T-helper 1 cell treated with Interleukin-12 subunit alpha and Interleukin-12 subunit beta and Interleukin-4 antibody, amounts not matched to agents 30 μg/mL and 1 μg/mL, for 36 hours (primary cell): Measurements from ENCODE around the gene CLIC3.

Source experiments
- H3K27ac Mint-ChIP-seq: one replicate; pipeline ENCODE4 v1.8.0; 2021; ENCODE audit warnings: mild to moderate bottlenecking, mixed read lengths
- H3K27me3 Mint-ChIP-seq: one replicate; pipeline ENCODE4 v1.8.0; 2021; ENCODE audit warnings: low read depth, mixed read lengths
- H3K36me3 Mint-ChIP-seq: one replicate; pipeline ENCODE4 v1.8.0; 2021; ENCODE audit warnings: low read depth, mixed read lengths
- H3K4me1 Mint-ChIP-seq: one replicate; pipeline ENCODE4 v1.8.0; 2021; ENCODE audit warnings: low read depth, mixed read lengths
- H3K4me3 Mint-ChIP-seq: one replicate; pipeline ENCODE4 v1.8.0; 2021; ENCODE audit warnings: mild to moderate bottlenecking, moderate library complexity, mixed read lengths
- H3K9me3 Mint-ChIP-seq: one replicate; pipeline ENCODE4 v1.8.0; 2021; ENCODE audit warnings: mixed read lengths

CLIC3 gene, protein sequence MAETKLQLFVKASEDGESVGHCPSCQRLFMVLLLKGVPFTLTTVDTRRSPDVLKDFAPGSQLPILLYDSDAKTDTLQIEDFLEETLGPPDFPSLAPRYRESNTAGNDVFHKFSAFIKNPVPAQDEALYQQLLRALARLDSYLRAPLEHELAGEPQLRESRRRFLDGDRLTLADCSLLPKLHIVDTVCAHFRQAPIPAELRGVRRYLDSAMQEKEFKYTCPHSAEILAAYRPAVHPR

GRCh38 chr9:136996361-136997292 is at the start of gene CLIC3:
Gene CLIC3 (minus strand): TSS chr9:136996568. CDS start chr9:136996543, 25 bp downstream.
- Mint-ChIP-seq H3K27me3 (peaks cover 4% of the 10 kb centered on the region), H3K9me3 (no peaks in the 10 kb centered on the region), H3K4me3 (peak within 1 kb of the TSS; percentile 25), H3K4me1 (peaks cover 28% of the 10 kb centered on the region), H3K36me3 (peaks cover 9% of the 10 kb centered on the region), H3K27ac (peak within 1 kb of the TSS; percentile 52)

DNA sequence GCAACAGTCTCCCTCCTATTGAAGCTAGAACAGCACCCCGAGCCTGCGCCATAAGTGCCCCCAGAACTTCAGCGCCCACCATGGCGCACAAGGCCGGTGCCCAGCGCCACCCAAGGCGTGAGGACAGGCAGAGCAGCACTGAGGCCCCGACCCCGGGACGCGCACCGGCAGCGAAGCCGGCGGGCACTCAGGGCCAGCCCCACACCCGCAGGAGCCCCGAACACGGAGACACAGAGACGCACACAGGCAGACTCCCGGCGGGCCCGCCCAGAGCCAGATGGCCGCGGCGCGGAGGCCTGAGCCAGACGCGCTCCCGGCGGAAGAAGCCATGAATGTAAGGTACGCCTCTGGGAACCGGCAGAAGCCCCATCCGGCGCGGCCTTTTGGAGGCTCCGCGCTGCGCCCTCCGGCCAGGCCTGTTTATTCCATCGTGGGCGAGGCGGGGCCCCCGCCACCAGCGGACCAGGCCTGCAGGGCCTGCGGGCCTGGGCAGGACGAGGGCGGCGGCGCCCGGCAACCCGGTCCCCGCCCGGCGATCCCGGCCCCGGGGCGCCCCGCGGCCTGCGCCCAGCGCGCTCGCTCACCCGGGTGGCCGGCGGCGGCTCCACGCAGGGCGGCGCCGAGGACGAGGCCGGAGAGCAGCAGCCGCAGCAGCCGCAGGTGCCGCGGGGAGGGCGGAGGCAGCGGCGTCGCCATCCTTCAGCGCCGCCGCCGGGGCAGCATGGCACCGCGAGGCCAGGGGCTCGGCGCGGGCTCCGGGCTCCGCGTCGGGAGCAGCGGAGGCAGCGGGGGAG is 49.1 kb upstream of the CLIC3 start:
- peaks cover 34% of the 10 kb centered on the region for H3K27me3 Mint-ChIP-seq
- no peaks in the 10 kb centered on the region for H3K9me3 Mint-ChIP-seq
- H3K36me3 Mint-ChIP-seq: no peaks in the 10 kb centered on the region
- peak overlapping the region; percentile 78 for H3K4me3 Mint-ChIP-seq
- no peak overlapping the region for H3K27ac Mint-ChIP-seq
- peaks cover 3% of the 10 kb centered on the region for H3K4me1 Mint-ChIP-seq

GRCh38 chr9:137044502-137045177 is 48.3 kb upstream of the CLIC3 start:
- no peak overlapping the region for H3K27ac Mint-ChIP-seq
- peak overlapping the region; percentile 78 for H3K4me3 Mint-ChIP-seq
- no peaks in the 10 kb centered on the region for H3K36me3 Mint-ChIP-seq
- no peaks in the 10 kb centered on the region for H3K9me3 Mint-ChIP-seq
- peaks cover 3% of the 10 kb centered on the region for H3K4me1 Mint-ChIP-seq
- peaks cover 27% of the 10 kb centered on the region for H3K27me3 Mint-ChIP-seq

DNA sequence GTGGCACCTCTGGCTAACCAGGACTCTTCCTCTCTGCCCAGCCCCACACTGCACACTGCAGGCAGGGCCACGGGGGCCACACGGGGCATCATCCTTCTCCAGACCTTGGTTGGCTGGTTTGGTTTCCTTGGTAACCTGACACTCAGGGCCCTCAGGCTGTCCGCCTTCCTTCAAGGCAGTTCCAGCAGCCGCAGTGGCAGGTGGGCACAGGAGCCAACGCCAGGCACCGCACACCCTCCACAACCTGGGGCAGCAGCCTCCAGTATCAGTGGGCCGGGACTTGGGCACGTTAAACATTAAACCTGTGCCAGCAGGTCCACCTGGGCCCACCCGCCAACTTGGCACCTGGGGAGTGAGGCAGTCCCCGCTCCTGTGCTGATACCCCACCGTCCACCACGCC is 47.7 kb upstream of the CLIC3 start:
- Mint-ChIP-seq H3K27ac (no peak overlapping the region), H3K4me3 (peak overlapping the region; percentile 78), H3K27me3 (peaks cover 24% of the 10 kb centered on the region), H3K9me3 (no peaks in the 10 kb centered on the region), H3K36me3 (no peaks in the 10 kb centered on the region), H3K4me1 (peaks cover 3% of the 10 kb centered on the region)

- no peak overlapping the region for H3K4me3 Mint-ChIP-seq
- no peaks in the 10 kb centered on the region for H3K36me3 Mint-ChIP-seq
- no peaks in the 10 kb centered on the region for H3K9me3 Mint-ChIP-seq
- peaks cover 22% of the 10 kb centered on the region for H3K27me3 Mint-ChIP-seq
- peaks cover 3% of the 10 kb centered on the region for H3K4me1 Mint-ChIP-seq
- no peak overlapping the region for H3K27ac Mint-ChIP-seq
Observed at GRCh38 chr9:137042751-137043727, 46.7 kb upstream of the CLIC3 start.

- no peak overlapping the region for H3K4me3 Mint-ChIP-seq
- H3K36me3 Mint-ChIP-seq: no peaks in the 10 kb centered on the region
- peaks cover 8% of the 10 kb centered on the region for H3K27me3 Mint-ChIP-seq
- peaks cover 3% of the 10 kb centered on the region for H3K4me1 Mint-ChIP-seq
- H3K27ac Mint-ChIP-seq: no peak overlapping the region
- no peaks in the 10 kb centered on the region for H3K9me3 Mint-ChIP-seq
Observed at GRCh38 chr9:137041124-137041523, 44.8 kb upstream of the CLIC3 start.

DNA sequence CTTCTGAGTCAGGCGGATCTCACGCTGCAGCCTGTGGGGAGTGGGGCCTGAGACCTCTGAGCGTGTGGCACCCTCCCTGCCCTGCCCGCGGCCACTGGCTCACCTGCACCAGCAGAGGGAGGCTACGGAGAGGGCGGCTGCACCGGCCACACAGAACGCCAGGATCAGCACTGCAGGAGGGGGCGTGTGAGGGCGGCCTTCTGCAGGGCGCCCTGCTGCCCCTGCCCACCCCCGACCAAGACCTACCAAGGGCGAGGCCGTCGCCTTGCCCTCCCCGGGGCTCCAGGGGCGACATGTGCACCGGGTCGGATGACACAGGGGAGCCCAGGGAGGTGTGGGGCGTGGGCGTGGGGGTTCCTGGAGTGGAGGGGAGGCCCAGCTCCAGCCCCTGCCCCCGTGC is 44.2 kb upstream of the CLIC3 start:
- H3K36me3 Mint-ChIP-seq: no peaks in the 10 kb centered on the region
- H3K27ac Mint-ChIP-seq: no peak overlapping the region
- peaks cover 8% of the 10 kb centered on the region for H3K27me3 Mint-ChIP-seq
- H3K4me3 Mint-ChIP-seq: no peak overlapping the region
- H3K9me3 Mint-ChIP-seq: no peaks in the 10 kb centered on the region
- peaks cover 3% of the 10 kb centered on the region for H3K4me1 Mint-ChIP-seq

- Mint-ChIP-seq H3K27ac (no peak overlapping the region), H3K27me3 (peaks cover 4% of the 10 kb centered on the region)
Observed at GRCh38 chr9:137039611-137040366, 43.4 kb upstream of the CLIC3 start.

DNA sequence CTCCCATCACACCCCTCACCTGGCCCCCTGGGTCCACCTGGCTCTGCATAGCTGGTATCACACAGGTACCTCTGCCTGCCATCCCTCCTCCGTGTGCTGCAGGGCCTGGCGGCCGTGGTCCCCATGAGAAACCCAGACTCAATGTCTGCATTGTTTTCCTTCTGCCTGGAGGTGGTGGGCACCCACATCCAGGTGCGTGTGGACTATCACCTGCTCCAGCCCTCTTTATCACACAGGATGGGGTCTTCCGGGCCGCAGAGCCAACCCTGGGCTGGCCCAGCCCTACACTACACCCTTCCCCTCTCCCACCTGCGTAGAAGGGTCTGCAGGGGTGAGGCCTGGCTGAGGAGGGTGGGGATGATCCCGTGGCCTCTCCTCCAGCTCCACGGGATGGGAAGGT is 42.5 kb upstream of the CLIC3 start:
- H3K36me3 Mint-ChIP-seq: no peaks in the 10 kb centered on the region

More at GRCh38 chr9:137039611-137040366, 43.4 kb upstream of the CLIC3 start:
- Mint-ChIP-seq H3K4me1 (peaks cover 5% of the 10 kb centered on the region), H3K36me3 (no peaks in the 10 kb centered on the region), H3K9me3 (no peaks in the 10 kb centered on the region), H3K4me3 (no peak overlapping the region)

DNA sequence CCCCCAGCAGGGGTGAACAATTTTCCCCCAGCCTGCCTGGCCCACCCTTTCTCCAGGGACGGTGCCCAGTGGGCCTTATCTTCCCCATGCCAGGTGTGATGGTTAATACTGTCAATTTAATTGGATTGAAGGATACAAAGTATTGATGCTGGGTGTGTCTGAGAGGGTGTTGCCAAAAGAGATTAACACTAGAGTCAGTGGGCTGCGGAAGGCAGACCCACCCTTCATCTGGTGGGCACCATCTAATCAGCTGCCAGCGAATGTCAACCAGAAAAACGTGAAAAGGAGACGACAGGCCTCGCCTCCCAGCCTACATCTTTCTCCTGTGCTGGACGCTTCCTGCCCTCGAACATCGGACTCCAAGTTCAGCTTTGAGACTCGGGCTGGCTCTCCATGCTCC is 41.1 kb upstream of the CLIC3 start:
- Mint-ChIP-seq H3K4me3 (no peak overlapping the region), H3K4me1 (peaks cover 17% of the 10 kb centered on the region), H3K27ac (no peak overlapping the region), H3K36me3 (no peaks in the 10 kb centered on the region), H3K27me3 (no peaks in the 10 kb centered on the region), H3K9me3 (no peaks in the 10 kb centered on the region)

More for the DNA sequence above, 42.5 kb upstream of the CLIC3 start:
- Mint-ChIP-seq H3K4me1 (peaks cover 9% of the 10 kb centered on the region), H3K9me3 (no peaks in the 10 kb centered on the region), H3K27me3 (no peaks in the 10 kb centered on the region), H3K4me3 (no peak overlapping the region), H3K27ac (no peak overlapping the region)

GRCh38 chr9:137037035-137037434 is 40.7 kb upstream of the CLIC3 start:
- Mint-ChIP-seq H3K9me3 (no peaks in the 10 kb centered on the region), H3K36me3 (no peaks in the 10 kb centered on the region), H3K4me1 (peaks cover 20% of the 10 kb centered on the region), H3K27me3 (no peaks in the 10 kb centered on the region), H3K4me3 (no peak overlapping the region), H3K27ac (no peak overlapping the region)

GRCh38 chr9:137035937-137036336 is 39.6 kb upstream of the CLIC3 start:
- Mint-ChIP-seq H3K4me3 (no peak overlapping the region), H3K36me3 (no peaks in the 10 kb centered on the region), H3K4me1 (peaks cover 23% of the 10 kb centered on the region), H3K27ac (no peak overlapping the region), H3K27me3 (no peaks in the 10 kb centered on the region), H3K9me3 (no peaks in the 10 kb centered on the region)

- Mint-ChIP-seq H3K36me3 (no peaks in the 10 kb centered on the region), H3K4me3 (no peak overlapping the region), H3K27me3 (no peaks in the 10 kb centered on the region), H3K9me3 (no peaks in the 10 kb centered on the region), H3K4me1 (peaks cover 27% of the 10 kb centered on the region), H3K27ac (peak overlapping the region; percentile 80)
Observed at GRCh38 chr9:137035507-137035834, 39.1 kb upstream of the CLIC3 start.
